GM19025 (cell line): ENCODE results near the gene SPACDR.
"Not testable (repeated sequence)": the region's sequence is repeated elsewhere in the genome, so short reads cannot be mapped to it uniquely, and the experiment has no call there.

Source experiments
- ATAC-seq: cut with Tn5 transposase; IDR thresholded peaks from one replicate; pipeline ENCODE4 v1.9.1; 2021; ENCODE audit warnings: mild to moderate bottlenecking, low read depth, moderate library complexity; ENCODE audit not compliant: unreplicated experiment

Gene SPACDR

DNA sequence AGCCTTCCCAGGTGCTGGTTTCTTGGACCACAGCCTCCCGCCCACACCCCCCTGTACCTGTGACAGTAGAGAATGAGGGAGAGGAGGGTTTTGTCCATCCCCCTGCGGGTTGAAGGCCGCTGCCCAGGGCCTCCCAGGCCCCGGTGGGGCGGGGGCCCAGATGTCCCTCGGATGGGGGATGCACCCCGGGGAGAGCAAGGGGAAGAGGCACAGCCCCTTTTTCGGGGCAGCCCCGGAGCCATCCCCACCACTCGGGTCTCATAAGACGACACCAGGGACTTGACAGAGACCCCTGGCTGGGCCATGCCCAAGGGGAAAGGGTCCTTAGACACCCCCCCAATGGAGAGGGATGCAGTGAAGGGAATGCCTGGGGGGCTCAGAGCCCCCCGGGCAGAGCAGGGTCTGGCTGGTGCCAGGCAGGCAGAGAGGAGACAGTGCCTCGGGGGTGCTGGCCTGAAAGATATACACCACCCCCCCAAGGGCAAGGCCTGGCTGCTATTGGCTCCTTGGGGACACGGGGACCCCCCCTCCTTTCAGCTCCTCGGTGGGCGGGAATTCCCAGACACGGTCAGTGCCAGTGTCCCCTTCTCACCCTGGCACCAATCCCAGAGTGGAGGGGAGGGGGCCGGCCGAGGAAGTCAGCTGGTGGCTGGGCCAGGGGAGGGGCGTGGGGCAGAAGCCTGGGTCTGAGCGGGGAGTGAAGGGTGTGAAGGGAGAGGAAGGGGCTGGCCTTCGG, 3.7 kb upstream of the SPACDR start:
- no peak for ATAC-seq

DNA sequence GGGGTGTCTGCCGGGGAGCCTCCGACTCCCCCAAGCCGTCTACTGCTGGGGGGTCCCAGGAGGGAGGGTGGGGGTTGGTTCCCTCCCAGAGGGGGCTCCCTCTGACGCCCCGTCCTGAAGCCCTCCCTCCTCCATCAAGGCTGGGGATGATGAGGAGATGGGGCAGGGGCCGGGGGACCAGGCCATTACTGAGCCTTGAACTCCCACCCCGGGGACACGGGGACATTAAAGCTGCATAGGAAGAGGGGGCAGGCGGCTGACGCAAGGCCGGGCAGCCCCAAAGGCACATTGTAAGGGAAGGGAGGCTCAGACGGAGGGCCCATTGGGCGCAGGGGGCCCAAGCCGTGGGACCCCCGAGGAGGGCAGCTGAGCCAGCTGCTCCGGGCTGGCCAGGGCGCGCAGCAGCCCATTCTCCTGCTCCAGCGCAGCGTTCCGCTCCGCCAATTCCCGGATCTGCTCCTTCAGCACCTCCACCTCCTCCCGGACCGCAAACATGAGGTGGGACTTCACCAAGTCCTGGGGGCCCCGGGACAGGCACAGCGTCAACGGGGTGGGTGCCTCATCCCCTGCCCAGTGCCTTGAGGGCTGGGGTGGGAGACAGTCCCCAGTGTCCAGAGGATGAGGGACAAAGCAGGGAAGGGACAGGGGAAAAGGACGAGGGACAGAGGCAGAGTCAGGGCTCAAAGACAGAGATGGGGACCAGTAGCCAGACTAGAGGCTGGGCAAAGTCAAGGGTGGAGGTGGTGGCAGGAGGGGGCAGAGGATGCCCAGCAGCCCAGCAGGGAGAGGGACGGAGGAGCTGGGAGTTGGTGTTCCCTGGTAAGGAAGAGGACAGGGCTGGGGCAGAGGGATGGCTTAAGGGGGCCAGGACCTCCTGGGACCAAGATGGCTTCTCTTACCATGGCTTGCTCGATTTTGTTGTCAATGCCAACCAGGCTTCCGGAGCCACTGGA, 2.9 kb upstream of the SPACDR start:
- no peak for ATAC-seq

DNA sequence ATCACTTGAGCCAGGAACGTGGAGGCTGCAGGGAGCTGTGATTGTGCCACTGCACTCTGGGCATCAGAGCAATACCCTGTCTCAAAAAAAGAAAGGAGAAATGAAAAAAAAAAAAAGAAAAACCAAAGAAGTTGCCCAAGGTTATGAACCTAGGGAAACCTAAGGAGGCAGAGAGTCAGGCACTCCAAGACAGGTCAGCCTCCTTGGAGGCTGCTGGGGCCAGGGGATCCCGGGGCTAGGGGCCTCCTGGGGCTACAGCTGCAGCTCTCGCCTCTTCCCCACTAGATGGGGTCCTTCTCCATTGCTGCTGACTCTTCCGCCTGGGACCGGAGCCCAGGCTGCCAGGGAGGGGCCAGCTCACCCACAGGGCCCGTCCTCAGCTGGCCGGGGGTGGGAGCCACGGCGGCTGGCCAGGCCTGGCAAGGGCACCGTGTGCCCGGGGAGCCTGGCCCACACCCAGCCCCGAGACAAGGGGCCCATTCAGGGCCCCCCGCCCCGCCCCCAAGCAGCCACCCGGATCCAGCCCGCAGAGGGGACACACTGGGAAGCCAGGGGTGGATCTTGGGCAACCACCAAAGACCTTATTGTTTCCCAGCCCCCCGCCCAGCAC, 1.7 kb upstream of the SPACDR start:
- ATAC-seq = no peak

DNA sequence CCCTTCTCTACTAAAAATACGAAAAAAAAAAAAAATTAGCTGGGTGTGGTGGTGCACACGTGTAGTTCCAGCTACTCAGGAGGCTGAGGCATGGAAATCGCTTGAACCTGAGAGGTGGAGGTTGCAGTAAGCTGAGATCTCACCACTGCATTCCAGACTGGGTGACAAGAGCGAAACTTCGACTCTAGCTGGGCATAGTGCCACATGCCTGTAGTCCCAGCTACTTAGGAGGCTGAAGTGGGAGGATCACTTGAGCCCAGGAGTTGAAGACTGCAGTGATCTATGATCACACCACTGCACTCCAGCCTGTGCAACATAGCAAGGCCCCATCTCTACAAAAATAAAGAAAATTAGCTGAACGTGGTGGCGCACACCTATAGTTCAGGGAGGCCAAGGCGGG, 1.2 kb upstream of the SPACDR start:
- ATAC-seq = no peak

DNA sequence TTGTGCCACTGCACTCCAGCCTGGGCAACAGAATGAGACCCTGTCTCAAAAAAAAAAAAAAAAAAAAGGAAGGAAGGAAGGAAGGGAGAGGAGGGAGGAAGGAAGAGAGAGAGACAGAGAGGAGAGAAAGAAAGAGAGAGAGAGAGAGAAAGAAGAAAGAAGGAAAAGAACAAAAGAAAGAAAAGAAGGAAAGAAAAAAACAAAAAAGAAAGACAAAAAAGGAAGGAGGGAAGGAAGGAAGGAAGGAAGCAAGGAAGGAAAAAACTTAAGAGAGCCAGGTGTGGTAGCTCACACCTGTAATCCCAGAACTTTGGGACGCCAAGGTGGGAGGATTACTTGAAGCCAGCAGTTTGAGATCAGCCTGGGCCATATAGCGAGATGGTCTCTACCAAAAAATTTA, 731 bp upstream of the SPACDR start:
- ATAC-seq = no peak

DNA sequence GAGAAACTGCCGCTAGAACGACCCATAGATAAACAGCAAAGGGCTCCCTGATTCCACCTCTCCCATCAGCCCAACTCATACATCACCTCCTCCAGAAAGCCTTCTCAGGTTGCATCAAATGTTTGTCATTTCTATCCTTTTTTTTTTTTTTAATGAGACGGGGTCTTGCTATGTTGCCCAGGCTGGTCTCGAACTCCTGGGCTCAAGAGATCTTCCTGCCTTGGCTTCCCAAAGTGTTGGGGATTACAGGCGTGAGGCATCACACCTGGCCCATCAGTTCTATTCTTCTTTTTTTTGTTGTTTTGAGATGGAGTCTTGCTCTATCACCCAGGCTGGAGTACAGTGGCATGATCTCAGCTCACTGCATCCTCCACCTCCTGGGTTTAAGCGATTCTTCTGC, 7.0 kb downstream of the SPACDR start:
- no peak for ATAC-seq

DNA sequence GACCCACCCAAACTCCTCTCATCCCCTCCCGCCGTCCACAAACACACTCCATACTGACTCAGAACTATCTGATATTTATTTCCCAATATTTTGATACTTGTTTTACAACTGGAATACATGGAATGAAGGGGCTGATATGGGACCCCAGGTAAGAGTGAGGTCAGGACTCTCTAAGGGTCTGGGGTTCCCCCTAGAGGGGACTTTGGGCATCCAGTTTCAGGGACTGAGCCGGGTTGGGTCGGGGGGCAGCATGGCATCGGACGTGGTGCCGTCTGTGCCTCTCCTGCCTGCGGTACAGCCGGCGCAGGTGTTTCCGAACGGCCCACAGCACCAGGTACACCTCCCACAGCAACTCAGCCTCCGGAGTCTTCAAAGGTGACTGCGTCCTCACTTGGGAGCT, 7.5 kb downstream of the SPACDR start:
- ATAC-seq = no peak

DNA sequence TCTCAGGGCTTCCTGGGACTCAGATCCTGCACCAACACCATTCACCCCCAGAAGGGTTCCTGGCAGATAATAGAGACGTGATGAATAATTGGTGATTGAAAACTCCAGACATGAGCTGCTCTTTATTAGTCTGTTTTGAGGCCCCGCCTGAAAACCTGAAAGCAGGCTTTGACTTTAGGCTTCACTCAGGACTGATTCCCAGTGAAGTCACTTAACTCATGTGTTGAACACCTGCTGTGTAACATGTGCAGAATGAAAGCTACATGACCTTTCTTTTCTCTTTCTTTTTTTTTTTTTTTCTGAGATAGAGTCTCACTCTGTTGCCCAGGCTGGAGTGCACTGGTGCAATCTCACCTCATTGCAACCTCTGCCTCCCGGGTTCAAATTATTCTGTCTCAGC, 8.9 kb downstream of the SPACDR start:
- ATAC-seq = no peak

DNA sequence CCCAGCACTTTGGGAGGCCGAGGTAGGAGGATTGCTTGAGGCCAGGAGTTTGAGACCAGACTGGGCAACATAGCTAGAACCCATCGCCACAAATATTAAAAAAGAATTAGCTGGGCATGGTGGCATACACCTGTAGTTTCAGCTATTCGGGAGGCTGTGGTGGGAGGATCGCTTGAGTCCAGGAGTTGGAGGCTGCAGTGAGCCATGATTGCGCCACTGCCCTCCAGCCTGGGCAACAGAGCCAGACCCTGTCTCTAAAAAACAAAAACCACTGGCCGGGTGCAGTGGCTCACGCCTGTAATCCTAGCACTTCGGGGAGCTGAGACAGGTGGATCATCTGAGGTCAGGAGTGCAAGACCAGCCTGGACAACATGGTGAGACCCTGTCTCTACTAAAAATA, 10.2 kb downstream of the SPACDR start:
- not testable (repeated sequence) for ATAC-seq

DNA sequence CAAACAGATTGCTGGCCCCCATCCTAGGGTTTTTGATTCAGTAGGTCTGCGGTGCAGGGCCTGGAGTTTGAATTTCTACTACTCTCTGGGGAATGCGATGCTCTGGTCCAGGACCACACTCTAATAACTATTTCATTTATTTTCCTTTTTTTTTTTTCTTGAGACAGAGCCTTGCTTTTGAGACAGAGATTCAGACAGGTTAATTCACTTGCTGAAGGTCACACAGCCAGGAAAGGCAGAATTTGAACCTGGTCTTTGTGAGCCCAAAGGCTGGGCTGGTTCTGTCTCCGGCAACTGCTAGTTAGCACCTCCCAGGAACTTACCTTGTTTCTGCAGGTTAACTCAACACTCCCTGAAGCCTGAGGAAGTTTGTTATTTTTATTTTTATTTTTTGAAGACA, 11.5 kb downstream of the SPACDR start:
- no peak for ATAC-seq

DNA sequence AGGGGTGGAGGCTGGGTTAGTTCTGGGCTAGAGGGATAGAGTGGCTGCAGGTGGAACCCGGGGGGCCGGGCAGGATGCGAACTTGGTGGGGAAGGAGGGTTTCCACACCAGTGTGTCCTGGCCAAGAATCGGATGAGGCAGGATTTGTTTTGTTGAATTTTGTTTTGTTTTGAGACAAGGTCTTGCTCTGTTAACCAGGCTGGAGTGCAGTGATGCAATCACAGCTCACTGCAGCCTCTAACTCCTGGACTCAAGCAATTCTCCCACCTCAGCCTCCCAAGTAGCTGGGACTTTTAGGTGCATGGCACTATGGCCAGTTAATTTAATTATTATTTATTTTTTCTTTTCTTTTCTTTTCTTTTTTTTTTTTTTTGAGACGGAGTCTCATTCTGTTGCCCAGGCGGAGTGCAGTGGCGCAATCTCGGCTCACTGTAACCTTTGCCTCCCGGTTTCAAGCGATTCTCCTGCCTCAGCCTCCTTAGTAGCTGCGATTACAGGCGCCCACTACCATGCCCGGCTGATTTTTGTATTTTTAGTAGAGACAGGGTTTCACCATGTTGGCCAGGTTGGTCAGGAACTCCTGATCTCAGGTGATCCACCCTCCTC, 14.8 kb downstream of the SPACDR start:
- ATAC-seq = no peak

DNA sequence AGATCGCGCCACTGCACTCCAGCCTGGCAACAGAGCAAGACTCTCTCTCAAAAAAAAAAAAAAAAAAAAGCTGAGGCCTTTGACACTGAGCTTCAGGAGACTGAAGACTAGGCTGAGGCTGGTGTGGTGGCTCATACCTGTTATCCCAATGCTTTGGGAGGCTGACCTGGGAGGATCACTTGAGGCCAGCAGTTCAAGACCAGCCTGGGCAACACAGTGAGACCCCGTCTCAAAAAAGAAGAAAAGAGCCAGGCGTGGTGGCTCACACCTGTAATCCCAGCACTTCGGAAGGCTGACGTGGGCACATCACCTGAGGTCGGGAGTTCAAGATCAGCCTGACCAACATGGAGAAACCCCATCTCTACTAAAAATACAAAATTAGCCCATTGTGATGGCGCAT, 16.7 kb downstream of the SPACDR start:
- not testable (repeated sequence) for ATAC-seq

DNA sequence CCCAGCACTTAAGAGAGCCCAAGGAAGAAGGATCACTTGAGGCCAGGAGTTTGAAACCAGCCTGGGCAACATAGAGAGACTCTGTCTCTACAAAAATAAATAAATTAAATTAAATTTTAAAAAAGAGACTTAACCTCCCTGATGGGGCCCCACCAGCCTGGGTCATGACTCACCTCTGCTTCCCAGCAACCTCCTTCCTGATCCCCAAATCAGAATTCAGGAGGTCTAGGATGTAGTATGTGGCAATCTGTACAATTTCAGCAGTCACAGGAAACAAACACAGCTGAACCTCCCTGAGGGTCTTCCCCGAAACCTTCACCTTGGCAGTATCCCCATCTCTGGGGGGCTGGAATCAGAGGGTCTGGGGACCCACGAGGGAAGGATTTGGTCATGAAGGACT, 18.0 kb downstream of the SPACDR start:
- ATAC-seq = no peak

DNA sequence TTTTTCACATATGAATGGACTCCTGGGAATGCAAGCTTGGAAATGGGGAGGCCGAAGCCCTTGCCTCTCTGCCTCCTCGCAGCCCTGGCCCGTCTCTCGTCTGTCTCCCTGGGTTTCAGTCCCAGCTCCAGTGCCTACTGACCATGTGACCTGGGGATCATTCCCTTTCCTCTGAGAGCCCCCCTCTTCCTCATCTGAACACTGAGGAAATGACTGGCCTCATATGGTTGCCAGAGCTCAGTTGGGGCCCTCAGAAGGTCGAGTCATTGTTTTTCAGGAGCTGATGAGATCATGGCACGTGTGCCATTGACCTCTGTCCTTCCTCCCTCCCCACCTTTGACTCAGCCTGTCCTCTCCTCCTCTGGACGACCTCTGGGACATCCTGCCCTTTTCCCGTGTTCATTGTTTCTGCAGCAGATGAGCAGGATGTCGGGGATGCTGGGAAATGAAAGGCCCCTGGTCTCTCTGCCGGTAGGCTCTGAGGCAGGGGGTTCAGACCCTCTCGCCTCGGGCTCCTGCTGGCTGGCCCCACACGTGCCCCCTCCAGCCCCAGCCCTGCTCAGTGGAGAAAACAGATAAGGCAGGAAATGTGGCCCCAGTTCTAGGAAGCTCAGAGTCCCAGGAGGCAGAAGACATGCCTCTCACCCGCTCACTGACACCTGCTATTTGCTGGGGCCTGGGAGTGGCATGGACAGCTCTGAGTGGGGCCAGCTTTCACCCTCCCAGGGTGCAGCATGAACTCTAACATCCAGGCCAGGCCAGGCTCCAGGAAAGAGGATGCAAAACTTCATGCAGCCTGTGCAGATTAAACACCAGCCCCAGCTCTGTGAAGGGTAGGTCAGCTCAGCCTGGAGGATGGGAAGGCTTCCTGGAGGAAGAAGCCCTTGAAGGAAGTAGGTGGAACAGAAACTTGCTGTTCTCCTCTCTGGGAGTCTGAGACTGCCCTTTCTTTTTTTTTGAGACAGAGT, 19.5 kb downstream of the SPACDR start:
- ATAC-seq = no peak

DNA sequence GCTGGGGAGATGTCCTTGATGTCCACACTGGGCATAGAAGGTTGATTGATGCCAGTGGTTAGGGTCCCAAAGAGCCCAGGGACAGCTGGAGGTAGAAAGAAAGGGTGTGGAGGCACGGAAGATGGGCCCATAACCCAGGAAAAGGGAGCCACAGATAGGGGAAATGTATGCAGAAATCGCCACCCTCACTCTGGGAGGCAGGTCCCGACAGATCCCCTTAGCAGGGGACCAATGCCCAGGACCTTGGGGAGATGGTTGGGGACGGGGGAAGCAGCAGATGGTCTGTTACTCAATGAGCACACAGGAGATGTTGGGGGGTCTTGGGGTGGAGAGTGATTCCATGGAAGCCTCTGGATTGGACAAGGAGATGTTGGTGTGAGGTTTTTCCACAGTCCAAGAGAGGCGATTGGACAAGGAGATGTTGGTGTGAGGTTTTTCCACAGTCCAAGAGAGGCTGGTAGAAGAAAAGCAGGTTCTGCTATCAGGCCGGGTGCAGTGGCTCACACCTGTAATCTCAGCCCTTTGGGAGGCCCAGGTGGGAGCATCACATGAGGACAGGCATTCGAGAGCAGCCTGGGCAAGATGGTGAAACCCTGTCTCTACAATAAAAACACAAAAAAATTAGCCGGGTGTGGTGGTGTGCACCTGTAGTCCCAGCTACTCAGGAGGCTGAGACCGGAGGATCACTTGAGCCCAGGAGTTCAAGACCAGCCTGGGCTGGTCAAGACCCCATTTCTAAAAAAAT, 20.8 kb downstream of the SPACDR start:
- no peak for ATAC-seq

DNA sequence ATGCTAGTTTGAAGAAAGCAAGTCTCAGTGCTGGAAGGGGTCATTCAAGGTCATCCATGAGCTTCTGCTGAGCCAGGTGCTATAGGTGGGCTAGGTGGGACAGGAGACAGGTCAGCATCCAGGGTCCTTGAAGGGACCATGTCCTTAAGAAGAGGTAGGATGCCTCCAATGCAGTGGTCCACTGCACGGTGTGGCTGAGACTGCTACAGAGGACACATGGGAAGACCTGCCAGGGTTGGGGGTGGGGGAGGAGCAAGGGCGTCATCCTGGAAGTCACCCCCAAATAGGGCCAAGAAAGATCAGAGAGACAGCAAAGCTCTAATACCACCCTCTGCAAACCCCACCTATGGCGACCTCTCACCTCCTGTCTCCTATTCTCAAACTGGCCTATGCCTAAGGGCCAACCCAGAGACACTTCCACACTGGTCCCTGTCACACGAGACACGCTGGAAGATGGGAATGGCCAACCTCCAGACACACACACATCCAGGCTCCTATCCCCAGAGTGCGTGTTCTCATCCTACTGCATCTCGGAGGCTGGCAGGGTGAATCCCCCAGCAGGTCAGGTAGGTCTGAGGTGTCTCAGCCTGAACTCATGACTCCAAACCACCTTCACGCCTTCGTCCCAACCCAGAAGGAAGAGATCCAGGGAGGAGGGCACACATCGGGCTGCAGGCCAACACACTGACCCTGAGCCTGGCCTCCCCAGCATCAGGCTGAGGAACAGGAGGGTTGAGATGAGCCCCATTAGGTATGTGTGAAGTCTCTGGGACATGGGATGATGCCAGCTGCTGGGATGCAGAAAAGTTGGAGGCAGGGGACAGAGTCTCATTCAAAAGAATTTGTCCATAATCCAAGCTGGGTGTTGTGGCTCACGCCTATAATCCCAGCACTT, 22.2 kb downstream of the SPACDR start:
- no peak for ATAC-seq

DNA sequence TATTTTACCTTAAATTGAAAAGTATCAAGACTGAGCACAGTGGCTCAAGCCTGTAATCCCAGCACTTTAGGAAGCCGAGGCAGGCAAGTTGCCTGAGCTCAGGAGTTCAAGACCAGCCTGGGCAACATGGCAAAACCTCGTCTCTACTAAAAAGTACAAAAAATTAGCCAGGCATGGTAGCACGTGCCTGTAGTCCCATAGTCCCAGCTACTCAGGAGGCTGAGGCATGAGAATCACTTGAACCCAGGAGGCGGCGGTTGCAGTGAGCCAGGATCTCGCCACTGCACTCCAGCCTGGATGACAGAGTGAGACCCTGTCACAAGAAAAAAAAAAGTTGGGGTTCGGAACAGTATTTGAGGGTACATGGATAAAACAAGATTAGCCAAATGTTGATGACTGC, 24.8 kb downstream of the SPACDR start:
- not testable (repeated sequence) for ATAC-seq

DNA sequence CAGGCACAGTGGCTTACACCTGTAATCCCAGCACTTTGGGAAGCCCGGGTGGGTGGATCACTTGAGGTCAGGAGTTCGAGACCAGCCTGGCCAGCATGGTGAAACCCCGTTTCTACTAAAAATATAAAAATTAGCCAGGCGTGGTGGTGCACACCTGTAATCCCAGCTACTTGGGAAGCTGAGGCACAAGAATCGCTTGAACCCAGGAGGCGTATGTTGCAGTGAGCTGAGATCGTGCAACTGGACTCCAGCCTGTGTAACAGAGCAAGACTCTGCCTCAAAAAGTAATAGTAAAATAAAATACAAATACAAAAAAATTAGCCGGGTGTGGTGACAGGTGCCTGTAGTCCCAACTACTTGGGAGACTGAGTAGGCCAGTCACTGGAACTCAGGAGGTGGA, 25.3 kb downstream of the SPACDR start:
- ATAC-seq = not testable (repeated sequence)
